GM19238 (cell line): ENCODE measurements around the gene ZNF165.
A peak's percentile ranks its signal among the peaks of the same experiment; 100 is the strongest.
"Not testable (repeated sequence)": the region's sequence is repeated elsewhere in the genome, so short reads cannot be mapped to it uniquely, and the experiment has no call there.

ENCODE experiments used
- DNase-seq: peaks from one replicate; pipeline ENCODE4 v3.0.0; 2011; ENCODE audit warnings: low spot score; ENCODE audit not compliant: insufficient read length

Gene ZNF165

GRCh38 chr6:28121876-28122275 lies 41.5 kb downstream of the ZNF165 start:
- no peak for DNase-seq

GRCh38 chr6:28122283-28122682 lies 41.9 kb downstream of the ZNF165 start:
- not testable (repeated sequence) for DNase-seq

- DNase-seq = peak; percentile 66
These were observed 44.1 kb downstream of the ZNF165 start, which contains the start of gene ZSCAN16 for GRCh38 chr6:28124350-28124970. TSS of gene ZSCAN16 (plus strand) at chr6:28124609. CDS start at chr6:28125444, 835 bp downstream.

GRCh38 chr6:28124971-28125353 lies 44.6 kb downstream of the ZNF165 start:
- DNase-seq = no peak

GRCh38 chr6:28125401-28125800 lies 45.0 kb downstream of the ZNF165 start:
- DNase-seq = no peak

GRCh38 chr6:28134015-28134414 lies 53.6 kb downstream of the ZNF165 start:
- no peak for DNase-seq

GRCh38 chr6:28134716-28135115 lies 54.3 kb downstream of the ZNF165 start:
- DNase-seq = no peak

- DNase-seq = no peak
These were observed 55.0 kb downstream of the ZNF165 start for GRCh38 chr6:28135393-28135792.

- DNase-seq = peak; percentile 25
These were observed 56.5 kb downstream of the ZNF165 start for GRCh38 chr6:28136585-28137504.

GRCh38 chr6:28137505-28137981 lies 57.2 kb downstream of the ZNF165 start:
- no peak for DNase-seq
